Inflammatory macrophage treated with lipopolysaccharide for 4 hours (primary cell): Measurements from ENCODE around the gene FAM131B.

Experiments used
- DNase-seq: peaks from one replicate; pipeline ENCODE4 v3.0.0-alpha.2; 2020

The FAM131B gene

GRCh38 chr7:143320620-143321019 lies 41.9 kb downstream of the FAM131B start:
- no peak for DNase-seq

- DNase-seq = peak; percentile 42
Measured at GRCh38 chr7:143318661-143319060, 43.9 kb downstream of the FAM131B start.

- peak; percentile 42 for DNase-seq
Measured at GRCh38 chr7:143316492-143316891, 46.0 kb downstream of the FAM131B start.

GRCh38 chr7:143315776-143316175 lies 46.7 kb downstream of the FAM131B start, which contains the start of gene CLCN1:
CLCN1 (plus strand) TSS chr7:143316111; CDS start chr7:143316213, 102 bp downstream.
- DNase-seq = no peak

DNA sequence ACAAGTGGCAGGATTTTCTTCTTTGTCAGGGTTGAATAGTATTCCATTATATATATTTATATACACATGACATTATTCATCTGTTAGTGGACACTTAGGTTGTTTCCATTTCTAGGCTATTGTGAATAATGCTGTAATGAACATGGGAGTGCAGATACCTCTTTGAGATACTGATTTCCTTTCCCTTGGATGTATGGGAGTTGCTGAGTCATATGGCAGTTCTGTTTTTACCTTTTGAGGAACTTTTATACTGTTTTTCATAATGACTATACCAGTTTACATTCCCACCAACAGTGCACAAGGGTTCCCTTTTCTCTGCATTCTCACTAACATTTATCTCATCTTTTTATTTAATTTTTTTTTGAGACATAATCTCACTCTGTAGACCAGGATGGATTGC lies 48.4 kb downstream of the FAM131B start:
- DNase-seq = peak; percentile 64

- no peak for DNase-seq
Measured at GRCh38 chr7:143308632-143309031, 53.9 kb downstream of the FAM131B start.

DNA sequence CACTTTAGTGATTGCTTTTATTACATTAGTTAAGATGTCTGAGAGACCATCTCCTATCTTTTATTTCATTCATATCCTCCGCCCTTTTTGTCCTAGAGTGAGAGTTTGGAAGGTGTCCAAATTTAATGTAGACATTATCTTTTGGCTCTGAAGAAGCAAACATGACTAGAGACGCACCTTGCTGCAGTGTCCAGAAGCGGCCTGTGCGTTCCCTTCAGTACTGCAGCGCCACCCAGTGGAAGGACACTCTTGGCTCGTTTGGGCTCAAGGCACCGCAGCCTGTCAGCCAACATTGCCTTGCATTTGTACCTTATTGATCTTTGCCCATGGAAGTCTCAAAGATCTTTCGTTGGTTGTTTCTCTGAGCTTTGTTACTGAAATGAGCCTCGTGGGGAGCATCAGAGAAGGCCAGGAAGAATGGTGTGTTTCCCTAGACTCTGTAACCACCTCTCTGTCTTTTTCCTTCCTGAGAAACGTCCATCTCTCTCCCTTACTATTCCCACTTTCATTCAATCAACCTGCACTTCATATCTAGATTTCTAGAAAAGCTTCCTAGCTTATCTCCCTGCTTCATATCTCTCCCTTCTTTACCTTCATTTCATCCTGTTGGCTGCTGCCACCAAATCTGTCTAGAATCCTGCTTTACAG lies 57.0 kb downstream of the FAM131B start:
- DNase-seq = peak; percentile 75

- DNase-seq = no peak
Measured at GRCh38 chr7:143304938-143305337, 57.6 kb downstream of the FAM131B start.

DNA sequence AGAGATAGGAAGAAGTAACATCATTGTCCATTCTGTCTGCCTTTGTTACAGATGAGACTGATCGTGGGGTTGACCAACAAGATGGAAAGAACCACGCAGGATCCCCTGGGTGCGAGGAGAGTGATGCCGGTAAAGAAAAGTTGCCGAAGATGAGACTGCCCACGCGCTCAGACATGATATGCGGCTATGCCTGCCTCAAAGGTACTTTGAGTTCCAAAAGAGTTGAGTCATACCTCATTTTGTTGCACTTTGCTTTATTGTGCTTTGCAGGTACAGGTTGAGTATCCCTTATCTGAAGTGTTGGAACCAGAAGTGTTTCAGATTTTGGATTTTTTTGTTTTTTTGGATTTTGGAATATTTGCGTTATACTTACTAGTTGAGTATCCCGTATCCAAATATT lies 58.8 kb downstream of the FAM131B start:
- no peak for DNase-seq
